ENCODE results near the gene C12orf76. TPM values are rescaled to one million over a fixed set of nuclear protein-coding genes. Genes with fewer than 3 reads are reported as not detected.
"Not testable (repeated sequence)": the region's sequence is repeated elsewhere in the genome, so short reads cannot be mapped to it uniquely, and the experiment has no call there.

C12orf76 gene
- total RNA-seq, 4 donors from 2014 or later, result 9.3 to 11.0 (median 10.1) TPM; not detected in 1

DNA sequence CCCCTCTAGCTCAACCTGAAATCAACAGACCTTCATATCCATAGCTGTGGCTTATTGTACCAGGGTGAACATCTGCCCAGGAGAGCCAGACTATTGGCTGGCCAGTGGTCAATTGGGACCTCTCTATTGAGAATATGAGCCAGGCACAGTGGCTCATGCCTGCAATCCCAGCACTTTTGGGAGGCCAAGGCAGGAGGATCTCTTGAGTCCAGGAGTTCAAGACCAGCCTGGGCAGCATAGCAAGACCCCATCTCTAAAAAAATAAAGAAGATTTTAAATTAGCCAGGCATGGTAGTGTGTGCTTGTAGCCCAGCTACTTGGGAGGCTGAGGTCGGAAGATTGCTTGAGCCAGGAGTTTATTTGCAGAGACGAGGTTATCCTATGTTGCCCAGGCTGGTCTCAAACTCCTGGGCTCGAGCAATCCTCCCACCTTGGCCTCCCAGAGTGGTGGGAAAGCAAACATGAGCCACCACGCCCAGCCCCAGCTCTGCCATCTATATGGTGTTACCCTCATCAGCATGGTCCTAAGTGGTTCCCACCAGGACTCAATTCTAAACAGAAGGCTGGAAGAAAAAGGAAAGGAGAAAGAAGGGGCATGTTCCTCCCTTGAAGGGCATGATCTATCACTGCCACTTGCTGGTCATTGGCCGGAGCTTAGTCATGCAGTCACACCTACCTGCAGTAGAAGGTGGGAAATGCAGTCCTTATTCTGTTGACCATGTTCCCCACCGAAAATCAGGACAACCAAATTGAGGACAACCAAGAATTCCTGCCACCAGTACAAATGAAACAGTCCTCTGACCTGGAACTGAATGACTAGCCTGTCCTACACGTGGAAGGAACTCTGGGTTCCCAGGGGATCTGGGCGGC lies 42.2 kb upstream of the C12orf76 start:
- no peaks in the 10 kb centered on the region for H3K4me1 ChIP-seq
- TF ChIP-seq, protein P1, sequence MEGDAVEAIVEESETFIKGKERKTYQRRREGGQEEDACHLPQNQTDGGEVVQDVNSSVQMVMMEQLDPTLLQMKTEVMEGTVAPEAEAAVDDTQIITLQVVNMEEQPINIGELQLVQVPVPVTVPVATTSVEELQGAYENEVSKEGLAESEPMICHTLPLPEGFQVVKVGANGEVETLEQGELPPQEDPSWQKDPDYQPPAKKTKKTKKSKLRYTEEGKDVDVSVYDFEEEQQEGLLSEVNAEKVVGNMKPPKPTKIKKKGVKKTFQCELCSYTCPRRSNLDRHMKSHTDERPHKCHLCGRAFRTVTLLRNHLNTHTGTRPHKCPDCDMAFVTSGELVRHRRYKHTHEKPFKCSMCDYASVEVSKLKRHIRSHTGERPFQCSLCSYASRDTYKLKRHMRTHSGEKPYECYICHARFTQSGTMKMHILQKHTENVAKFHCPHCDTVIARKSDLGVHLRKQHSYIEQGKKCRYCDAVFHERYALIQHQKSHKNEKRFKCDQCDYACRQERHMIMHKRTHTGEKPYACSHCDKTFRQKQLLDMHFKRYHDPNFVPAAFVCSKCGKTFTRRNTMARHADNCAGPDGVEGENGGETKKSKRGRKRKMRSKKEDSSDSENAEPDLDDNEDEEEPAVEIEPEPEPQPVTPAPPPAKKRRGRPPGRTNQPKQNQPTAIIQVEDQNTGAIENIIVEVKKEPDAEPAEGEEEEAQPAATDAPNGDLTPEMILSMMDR (IDR thresholded peaks at IDR 0.05), result no peak
- TF ChIP-seq EP300 (IDR thresholded peaks at IDR 0.05; ENCODE audit: low read depth), result no peak
- no peak for TF ChIP-seq POLR2A (IDR thresholded peaks at IDR 0.05)
- TF ChIP-seq POLR2AphosphoS5 (IDR thresholded peaks at IDR 0.05), result no peak
- WGBS, 2 donors (ENCODE audit: low coverage in 1 of 2), result 74 to 77% methylated on average over 6 to 8 of the region's 8 CpGs
- H3K36me3 ChIP-seq, result no peaks in the 10 kb centered on the region
- no peaks in the 10 kb centered on the region for H3K27me3 ChIP-seq
- H3K27ac ChIP-seq, result no peak overlapping the region
- no peaks in the 10 kb centered on the region for H3K9me3 ChIP-seq
- no peak for DNase-seq
- in situ Hi-C loops (cut with MboI; ENCODE audit: low pct_ligation_motif_present in 1 of 4, low pct_unique_long_range_greater_than_20kb in 1 of 4, low sequenced_read_pairs in 3 of 4), result loop anchor here in 2 of 4 donors (10.0 to 25.0 kb wide), 2 partner anchors 334 to 522 kb away; partner anchors contain the start of gene TCTN1 (in 1 of the 2)
- H3K4me3 ChIP-seq, result no peak overlapping the region
- intact Hi-C loops (cut with DNase I; ENCODE audit: low total_unique reads), result no loop called here

DNA sequence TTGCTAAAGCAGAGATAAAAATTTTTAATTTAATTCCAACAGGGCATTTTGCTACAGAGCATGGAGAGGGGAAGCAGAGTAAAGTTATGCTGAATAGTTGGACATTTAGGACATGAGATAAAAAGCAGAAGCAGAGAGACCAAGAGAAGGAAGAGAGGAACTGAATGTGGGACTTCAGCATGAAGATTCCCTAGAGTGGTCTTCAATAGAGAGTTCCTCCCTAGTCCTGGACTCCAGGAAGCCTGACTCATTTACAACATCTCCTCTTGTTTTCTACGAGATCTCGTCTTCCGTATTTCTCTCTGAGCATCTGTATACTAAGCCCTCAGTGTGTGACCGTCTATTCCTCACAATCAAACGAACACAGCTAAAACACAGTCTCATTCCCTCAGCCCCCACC lies 40.6 kb upstream of the C12orf76 start:
- intact Hi-C loops (cut with DNase I; ENCODE audit: low total_unique reads) (no loop called here), in situ Hi-C loops (cut with MboI; ENCODE audit: low pct_ligation_motif_present in 1 of 4, low pct_unique_long_range_greater_than_20kb in 1 of 4, low sequenced_read_pairs in 3 of 4) (loop anchor here in 1 of 4 donors (25.0 kb wide), 1 partner anchor 523 kb away; the partner anchor contains the start of gene TCTN1)
- Histone ChIP-seq H3K36me3 (no peaks in the 10 kb centered on the region), H3K27me3 (no peaks in the 10 kb centered on the region), H3K27ac (peak overlapping the region in 1 of 4 donors; percentile 21), H3K4me1 (no peaks in the 10 kb centered on the region), H3K9me3 (no peaks in the 10 kb centered on the region), H3K4me3 (no peak overlapping the region)
- no peak for DNase-seq
- TF ChIP-seq POLR2A (IDR thresholded peaks at IDR 0.05) (no peak), EP300 (IDR thresholded peaks at IDR 0.05; ENCODE audit: low read depth) (no peak), POLR2AphosphoS5 (IDR thresholded peaks at IDR 0.05) (no peak)
- TF ChIP-seq, protein P1 (IDR thresholded peaks at IDR 0.05), result no peak
- 81 to 86% methylated on average over 5 of the region's 5 CpGs for WGBS, 2 donors (ENCODE audit: low coverage in 1 of 2)

DNA sequence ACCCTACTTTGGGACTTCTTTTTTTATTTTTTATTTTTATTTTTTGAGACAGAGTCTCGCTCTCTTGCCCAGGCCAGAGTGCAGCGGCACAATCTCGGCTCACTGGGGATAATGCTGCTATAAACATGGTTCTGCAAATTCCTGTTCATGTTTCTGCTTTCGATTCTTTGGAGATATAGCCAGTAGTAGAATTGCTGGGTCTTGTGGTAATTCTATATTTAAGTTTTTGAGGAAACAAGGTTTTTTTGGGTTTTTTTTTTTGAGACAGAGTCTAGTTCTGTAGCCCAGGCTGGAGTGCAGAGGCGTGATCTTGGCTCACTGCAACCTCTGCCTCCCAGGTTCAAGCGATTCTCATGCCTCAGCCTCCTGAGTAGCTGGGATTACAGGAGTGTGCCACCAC lies 39.9 kb upstream of the C12orf76 start:
- in situ Hi-C loops (cut with MboI; ENCODE audit: low pct_ligation_motif_present in 1 of 4, low pct_unique_long_range_greater_than_20kb in 1 of 4, low sequenced_read_pairs in 3 of 4), result loop anchor here in 1 of 4 donors (25.0 kb wide), 1 partner anchor 524 kb away; the partner anchor contains the start of gene TCTN1
- intact Hi-C loops (cut with DNase I; ENCODE audit: low total_unique reads); H3K27me3 ChIP-seq; H3K4me1 ChIP-seq; DNase-seq; H3K27ac ChIP-seq; H3K4me3 ChIP-seq; H3K9me3 ChIP-seq; H3K36me3 ChIP-seq: not testable (repeated sequence)
- 70 to 78% methylated on average over 4 to 6 of the region's 6 CpGs for WGBS, 2 donors (ENCODE audit: low coverage in 1 of 2)

DNA sequence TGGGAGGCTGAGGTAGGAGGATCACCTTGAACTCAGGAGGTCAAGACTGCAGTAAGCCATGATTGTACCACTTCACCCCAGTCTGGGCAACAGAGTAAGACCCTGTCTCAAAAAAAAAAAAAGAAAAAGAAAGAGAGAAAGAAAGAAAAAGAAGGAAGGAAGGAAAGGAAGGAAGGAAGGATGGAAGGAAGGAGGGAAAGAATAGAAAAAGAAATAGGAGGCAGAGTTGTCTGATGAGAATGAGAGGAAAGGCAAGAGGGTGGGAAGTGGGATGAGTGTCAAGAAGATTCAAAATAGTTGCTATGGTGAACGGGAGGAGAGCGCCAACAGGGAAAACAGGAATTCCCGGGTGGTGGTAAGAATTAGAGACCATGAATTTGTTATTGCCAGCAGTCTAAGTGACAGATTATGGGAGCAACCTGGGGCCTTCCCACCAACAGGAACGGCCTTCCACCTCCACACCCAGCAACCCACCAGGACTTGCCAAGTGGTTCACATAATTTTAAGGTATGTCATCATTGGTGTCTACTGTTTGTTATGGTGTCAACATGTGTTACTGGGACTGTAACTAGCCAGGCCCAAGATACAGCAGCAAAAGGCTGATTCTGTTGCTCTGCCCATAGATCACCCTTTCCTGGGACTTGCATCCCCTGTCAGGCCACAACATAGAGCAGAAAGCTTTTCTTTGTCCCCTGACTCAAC lies 36.1 kb upstream of the C12orf76 start:
- no peak overlapping the region for H3K4me3 ChIP-seq
- intact Hi-C loops (cut with DNase I; ENCODE audit: low total_unique reads) (no loop called here), in situ Hi-C loops (cut with MboI; ENCODE audit: low pct_ligation_motif_present in 1 of 4, low pct_unique_long_range_greater_than_20kb in 1 of 4, low sequenced_read_pairs in 3 of 4) (loop anchor here in 1 of 4 donors (25.0 kb wide), 1 partner anchor 528 kb away; the partner anchor contains the start of gene TCTN1)
- H3K4me1 ChIP-seq, result peaks cover 0 to 12% (median 6%) of the 10 kb centered on the region in 4 donors
- no peak overlapping the region for H3K27ac ChIP-seq
- H3K27me3 ChIP-seq, result no peaks in the 10 kb centered on the region
- H3K36me3 ChIP-seq, result no peaks in the 10 kb centered on the region
- TF ChIP-seq EP300 (IDR thresholded peaks at IDR 0.05; ENCODE audit: low read depth) (no peak), POLR2A (IDR thresholded peaks at IDR 0.05) (no peak), POLR2AphosphoS5 (IDR thresholded peaks at IDR 0.05) (no peak)
- TF ChIP-seq, protein P1 (IDR thresholded peaks at IDR 0.05), result no peak
- WGBS, 2 donors (ENCODE audit: low coverage in 1 of 2), result 80 to 85% methylated on average over 1 to 4 of the region's 4 CpGs
- no peaks in the 10 kb centered on the region for H3K9me3 ChIP-seq
- DNase-seq, result no peak
